ENCODE data around the gene GH2. TPM values are rescaled to one million over a fixed set of nuclear protein-coding genes. Genes with fewer than 3 reads are reported as not detected.
A peak's percentile ranks its signal among the peaks of the same experiment; 100 is the strongest.
"Not testable (repeated sequence)": the region's sequence is repeated elsewhere in the genome, so short reads cannot be mapped to it uniquely, and the experiment has no call there.

Gene GH2
- total RNA-seq: not detected in 2 replicates

DNA sequence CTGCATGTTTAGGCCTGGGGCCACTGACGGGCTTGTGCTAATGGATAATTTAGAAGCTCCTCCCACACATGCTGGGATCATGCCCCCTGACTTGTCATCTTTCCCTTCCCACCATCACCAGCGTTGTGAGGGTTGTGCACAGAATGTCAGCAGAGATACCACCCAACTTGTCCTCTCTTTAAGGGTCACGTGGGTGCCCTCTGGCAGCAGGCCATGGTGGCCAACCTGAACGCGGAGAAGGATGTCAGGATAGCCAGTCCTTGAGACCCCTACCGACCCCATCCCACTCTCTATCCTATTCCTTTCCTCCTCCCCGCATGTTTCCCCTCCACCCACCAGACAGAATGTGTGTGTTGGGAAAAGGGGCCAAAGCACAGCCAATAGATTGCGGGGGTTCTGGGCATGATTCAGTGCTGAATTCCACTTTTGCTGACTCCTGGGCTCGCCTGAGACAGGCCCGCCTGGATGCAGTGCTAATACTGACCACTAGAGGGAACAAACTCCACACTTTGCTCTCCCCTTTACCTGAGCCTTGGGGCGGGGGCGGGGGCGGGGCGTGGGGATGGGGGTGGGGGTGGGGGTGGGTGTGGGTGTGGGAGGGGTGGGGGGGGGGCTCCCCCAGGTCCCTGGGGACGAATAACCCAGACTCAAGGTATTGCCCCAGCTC is at the start of gene GH2:
Gene GH2, minus strand, starts transcription at position 10 of the 667 bp plus-strand sequence. CDS start 143 bp downstream, outside the sequence.
- Mint-ChIP-seq H3K4me1 (ENCODE audit: low read depth) (peaks cover 5% of the 10 kb centered on the region), H3K9me3 (no peaks in the 10 kb centered on the region), H3K27ac (no peak within 1 kb of the TSS), H3K36me3 (ENCODE audit: low read depth) (no peaks in the 10 kb centered on the region), H3K4me3 (no peak within 1 kb of the TSS), H3K27me3 (ENCODE audit: insufficient read depth) (peaks cover 11% of the 10 kb centered on the region)
- DNase-seq (ENCODE audit: low spot score): peak; percentile 47
- intact Hi-C loops (cut with micrococcal nuclease): no loop called here

- Mint-ChIP-seq H3K36me3 (ENCODE audit: low read depth) (peaks cover 9% of the 10 kb centered on the region), H3K4me1 (ENCODE audit: low read depth) (peaks cover 17% of the 10 kb centered on the region), H3K4me3 (peak overlapping the region; percentile 90), H3K9me3 (no peaks in the 10 kb centered on the region), H3K27ac (peak overlapping the region; percentile 91), H3K27me3 (ENCODE audit: insufficient read depth) (peaks cover 12% of the 10 kb centered on the region)
- peak; percentile 54 for DNase-seq (ENCODE audit: low spot score)
- intact Hi-C loops (cut with micrococcal nuclease): loop anchor here (1.0 to 5.0 kb wide), 2 partner anchors 15 to 96 kb away; no protein-coding TSS in a partner anchor
Measured at GRCh38 chr17:63930951-63931575, 49.3 kb upstream of the GH2 start.

DNA sequence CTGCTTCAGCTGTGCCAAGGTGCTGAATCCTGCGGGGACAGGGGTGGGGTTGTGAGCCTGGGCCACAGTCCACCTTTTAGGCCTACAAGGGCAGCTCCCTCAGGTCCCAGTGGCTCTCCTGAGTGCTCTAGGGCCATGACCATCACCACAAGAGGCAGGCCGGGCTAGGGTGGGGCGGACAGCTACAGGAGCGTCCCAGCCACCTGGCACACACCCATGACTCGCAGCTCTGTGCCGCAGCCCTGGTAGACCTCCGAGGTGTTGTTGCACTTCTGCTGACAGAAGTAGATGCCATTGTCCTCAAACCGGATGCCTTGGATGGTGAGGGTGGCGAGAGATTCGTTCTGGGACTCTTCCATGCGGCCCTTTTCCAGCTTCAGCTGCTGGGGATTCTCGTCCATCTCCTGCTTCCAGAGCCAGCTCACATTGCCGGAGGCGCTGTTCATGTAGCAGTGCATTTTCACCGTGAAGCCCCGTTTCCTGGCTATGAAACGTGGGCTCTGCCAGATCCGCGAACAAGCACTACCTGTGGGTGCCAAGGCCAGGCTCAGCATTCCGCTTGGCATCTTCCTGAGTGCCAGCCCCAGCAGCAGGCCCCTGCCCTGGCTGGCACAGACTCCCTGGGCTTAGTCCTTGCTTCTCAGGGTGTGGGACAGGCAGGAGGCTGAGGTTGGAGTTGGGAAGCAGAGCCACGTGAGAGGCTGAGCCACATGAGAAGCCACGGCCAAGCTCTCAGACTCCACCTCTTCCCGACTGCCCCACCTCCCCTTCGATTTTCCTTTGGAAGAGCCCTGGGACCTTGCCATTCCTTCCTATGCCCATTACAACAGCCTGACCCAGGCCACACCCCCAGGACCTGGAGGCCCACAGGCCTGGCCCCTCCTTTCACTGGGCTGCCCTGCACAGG is 48.4 kb upstream of the GH2 start:
- Mint-ChIP-seq H3K4me1 (ENCODE audit: low read depth) (peaks cover 17% of the 10 kb centered on the region), H3K36me3 (ENCODE audit: low read depth) (peaks cover 9% of the 10 kb centered on the region), H3K4me3 (peak overlapping the region; percentile 90), H3K27me3 (ENCODE audit: insufficient read depth) (peaks cover 5% of the 10 kb centered on the region), H3K27ac (no peak overlapping the region), H3K9me3 (no peaks in the 10 kb centered on the region)
- intact Hi-C loops (cut with micrococcal nuclease): loop anchor here (5.0 kb wide), 1 partner anchor 97 kb away; no protein-coding TSS in a partner anchor
- DNase-seq (ENCODE audit: low spot score): no peak

GRCh38 chr17:63928966-63929695 is 47.4 kb upstream of the GH2 start:
- H3K4me3 Mint-ChIP-seq: peak overlapping the region; percentile 22
- H3K4me1 Mint-ChIP-seq (ENCODE audit: low read depth): peaks cover 17% of the 10 kb centered on the region
- peaks cover 2% of the 10 kb centered on the region for H3K27me3 Mint-ChIP-seq (ENCODE audit: insufficient read depth)
- H3K27ac Mint-ChIP-seq: no peak overlapping the region
- DNase-seq (ENCODE audit: low spot score): no peak
- intact Hi-C loops (cut with micrococcal nuclease): no loop called here
- H3K9me3 Mint-ChIP-seq: no peaks in the 10 kb centered on the region
- peaks cover 9% of the 10 kb centered on the region for H3K36me3 Mint-ChIP-seq (ENCODE audit: low read depth)

GRCh38 chr17:63928172-63928666 is 46.5 kb upstream of the GH2 start:
- DNase-seq (ENCODE audit: low spot score): no peak
- intact Hi-C loops (cut with micrococcal nuclease): no loop called here
- Mint-ChIP-seq H3K9me3 (no peaks in the 10 kb centered on the region), H3K27me3 (ENCODE audit: insufficient read depth) (no peaks in the 10 kb centered on the region), H3K27ac (no peak overlapping the region), H3K4me3 (no peak overlapping the region), H3K4me1 (ENCODE audit: low read depth) (peaks cover 17% of the 10 kb centered on the region), H3K36me3 (ENCODE audit: low read depth) (peaks cover 9% of the 10 kb centered on the region)

DNA sequence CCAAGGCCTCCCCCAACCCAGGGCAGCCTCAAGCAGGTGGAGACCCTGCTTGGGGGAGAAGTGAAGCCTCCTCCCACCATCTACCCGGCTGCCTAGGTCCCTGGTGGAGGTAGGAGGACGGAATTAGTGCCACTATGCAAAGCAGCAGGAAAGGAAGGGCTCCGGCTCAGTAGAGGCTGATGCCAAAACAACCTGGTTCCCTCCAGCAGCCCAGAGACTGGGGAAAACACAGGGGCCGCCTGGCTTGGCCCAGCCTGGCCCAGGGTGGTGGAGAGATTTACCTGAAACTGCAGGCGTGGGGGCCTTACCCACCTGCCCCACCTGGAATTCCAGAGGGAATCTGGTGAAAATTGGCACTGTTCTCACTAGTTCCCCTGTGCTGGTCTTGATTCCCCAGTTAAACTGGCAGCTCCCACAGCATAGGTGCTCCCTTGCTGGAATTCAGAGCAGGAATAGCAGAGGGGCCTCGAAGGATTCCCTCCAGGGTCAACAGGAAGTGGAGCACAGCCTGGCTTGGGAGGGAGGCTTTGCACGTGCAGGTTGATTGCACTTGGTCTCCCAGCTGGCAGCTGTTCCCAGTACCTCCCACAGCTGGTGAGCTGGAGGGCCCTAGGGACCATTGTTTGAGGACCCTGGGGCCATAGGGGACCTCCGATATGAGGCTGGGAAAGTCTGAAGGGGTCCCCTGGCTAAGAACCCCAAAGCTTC is 45.9 kb upstream of the GH2 start:
- Mint-ChIP-seq H3K4me3 (no peak overlapping the region), H3K36me3 (ENCODE audit: low read depth) (peaks cover 9% of the 10 kb centered on the region), H3K9me3 (no peaks in the 10 kb centered on the region), H3K27ac (no peak overlapping the region), H3K27me3 (ENCODE audit: insufficient read depth) (no peaks in the 10 kb centered on the region), H3K4me1 (ENCODE audit: low read depth) (peaks cover 17% of the 10 kb centered on the region)
- no peak for DNase-seq (ENCODE audit: low spot score)
- intact Hi-C loops (cut with micrococcal nuclease): no loop called here

- H3K27me3 Mint-ChIP-seq (ENCODE audit: insufficient read depth): peaks cover 2% of the 10 kb centered on the region
- peaks cover 9% of the 10 kb centered on the region for H3K36me3 Mint-ChIP-seq (ENCODE audit: low read depth)
- H3K27ac Mint-ChIP-seq: no peak overlapping the region
- H3K9me3 Mint-ChIP-seq: no peaks in the 10 kb centered on the region
- H3K4me1 Mint-ChIP-seq (ENCODE audit: low read depth): peaks cover 7% of the 10 kb centered on the region
- no peak overlapping the region for H3K4me3 Mint-ChIP-seq
- DNase-seq (ENCODE audit: low spot score): no peak
- intact Hi-C loops (cut with micrococcal nuclease): no loop called here
Measured at GRCh38 chr17:63926164-63926563, 44.4 kb upstream of the GH2 start.

GRCh38 chr17:63925615-63926014 is 43.9 kb upstream of the GH2 start:
- no peaks in the 10 kb centered on the region for H3K9me3 Mint-ChIP-seq
- H3K27ac Mint-ChIP-seq: no peak overlapping the region
- H3K36me3 Mint-ChIP-seq (ENCODE audit: low read depth): peaks cover 7% of the 10 kb centered on the region
- intact Hi-C loops (cut with micrococcal nuclease): no loop called here
- H3K4me3 Mint-ChIP-seq: no peak overlapping the region
- DNase-seq (ENCODE audit: low spot score): no peak
- peaks cover 2% of the 10 kb centered on the region for H3K27me3 Mint-ChIP-seq (ENCODE audit: insufficient read depth)
- H3K4me1 Mint-ChIP-seq (ENCODE audit: low read depth): peaks cover 2% of the 10 kb centered on the region

DNA sequence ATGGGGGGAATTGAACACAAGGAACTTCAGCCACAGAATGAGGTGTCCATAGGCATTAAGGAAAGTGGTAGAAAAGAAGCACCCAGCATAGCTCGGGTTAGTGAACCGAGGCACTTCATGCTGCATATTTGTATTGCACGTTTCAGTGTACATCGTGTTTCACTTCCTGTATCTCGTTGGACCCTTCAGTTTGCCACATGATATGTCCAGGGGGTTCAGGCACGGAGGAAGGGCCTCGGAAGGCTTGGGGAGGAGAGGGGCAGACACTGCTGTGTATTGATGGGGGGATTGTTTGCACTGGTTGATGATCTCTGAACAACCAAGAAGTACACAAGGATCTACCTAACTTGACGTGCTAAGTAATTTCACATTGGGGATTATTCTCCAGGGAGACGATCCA is 40.7 kb upstream of the GH2 start:
- H3K4me3 Mint-ChIP-seq; DNase-seq (ENCODE audit: low spot score); H3K27me3 Mint-ChIP-seq (ENCODE audit: insufficient read depth); H3K4me1 Mint-ChIP-seq (ENCODE audit: low read depth); H3K36me3 Mint-ChIP-seq (ENCODE audit: low read depth); H3K9me3 Mint-ChIP-seq; H3K27ac Mint-ChIP-seq; intact Hi-C loops (cut with micrococcal nuclease): not testable (repeated sequence)

DNA sequence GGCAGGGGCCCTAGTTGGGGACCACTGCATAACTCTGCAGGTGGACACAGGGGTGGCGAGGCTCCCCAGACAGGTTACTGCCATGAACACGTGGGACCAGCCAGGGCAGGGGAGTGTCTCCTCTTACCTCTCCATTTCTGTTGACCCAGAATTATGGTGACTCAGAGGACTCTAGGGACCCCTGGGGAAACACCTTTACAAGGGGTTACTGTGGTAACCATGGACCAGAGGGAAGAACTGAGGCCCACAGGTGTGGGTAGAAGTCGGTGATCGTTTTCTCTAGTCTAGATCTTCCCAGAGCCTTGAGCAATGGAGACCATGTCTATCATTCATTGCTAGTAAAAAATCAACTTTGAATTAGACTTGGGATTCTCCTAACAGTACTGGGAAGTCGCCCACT is 39.0 kb upstream of the GH2 start:
- H3K27me3 Mint-ChIP-seq (ENCODE audit: insufficient read depth); intact Hi-C loops (cut with micrococcal nuclease); DNase-seq (ENCODE audit: low spot score); H3K27ac Mint-ChIP-seq; H3K9me3 Mint-ChIP-seq; H3K36me3 Mint-ChIP-seq (ENCODE audit: low read depth); H3K4me1 Mint-ChIP-seq (ENCODE audit: low read depth); H3K4me3 Mint-ChIP-seq: not testable (repeated sequence)

- intact Hi-C loops (cut with micrococcal nuclease); H3K36me3 Mint-ChIP-seq (ENCODE audit: low read depth); H3K9me3 Mint-ChIP-seq; DNase-seq (ENCODE audit: low spot score); H3K4me1 Mint-ChIP-seq (ENCODE audit: low read depth); H3K27me3 Mint-ChIP-seq (ENCODE audit: insufficient read depth); H3K4me3 Mint-ChIP-seq; H3K27ac Mint-ChIP-seq: not testable (repeated sequence)
Measured at GRCh38 chr17:63920050-63920449, 38.3 kb upstream of the GH2 start.

- intact Hi-C loops (cut with micrococcal nuclease): loop anchor here (1.0 to 5.0 kb wide), 5 partner anchors 27 to 363 kb away; no protein-coding TSS in a partner anchor
- Mint-ChIP-seq H3K9me3 (no peaks in the 10 kb centered on the region), H3K36me3 (ENCODE audit: low read depth) (no peaks in the 10 kb centered on the region), H3K27ac (no peak overlapping the region), H3K27me3 (ENCODE audit: insufficient read depth) (peaks cover 8% of the 10 kb centered on the region), H3K4me3 (no peak overlapping the region), H3K4me1 (ENCODE audit: low read depth) (peaks cover 7% of the 10 kb centered on the region)
- DNase-seq (ENCODE audit: low spot score): peak; percentile 65
Measured at GRCh38 chr17:63919311-63919723, 37.6 kb upstream of the GH2 start.
